AG10803 (cell line): ENCODE measurements around the gene CPSF2.
A peak's percentile ranks its signal among the peaks of the same experiment; 100 is the strongest.

Source experiments
- DNase-seq: peaks from one replicate; pipeline ENCODE4 v3.0.0; 2010; ENCODE audit warnings: low read depth
- H3K4me3 ChIP-seq: 2 replicates; pipeline ENCODE4 v1.5.1; 2011; ENCODE audit warnings: mild to moderate bottlenecking, low read length, control low read depth
- TF ChIP-seq, protein P1 (sequence below): conservative IDR thresholded peaks from 2 replicates; pipeline ENCODE4 v1.5.1; 2011; ENCODE audit warnings: mild to moderate bottlenecking, low read length, control low read depth, inconsistent platforms

The CPSF2 gene

DNA sequence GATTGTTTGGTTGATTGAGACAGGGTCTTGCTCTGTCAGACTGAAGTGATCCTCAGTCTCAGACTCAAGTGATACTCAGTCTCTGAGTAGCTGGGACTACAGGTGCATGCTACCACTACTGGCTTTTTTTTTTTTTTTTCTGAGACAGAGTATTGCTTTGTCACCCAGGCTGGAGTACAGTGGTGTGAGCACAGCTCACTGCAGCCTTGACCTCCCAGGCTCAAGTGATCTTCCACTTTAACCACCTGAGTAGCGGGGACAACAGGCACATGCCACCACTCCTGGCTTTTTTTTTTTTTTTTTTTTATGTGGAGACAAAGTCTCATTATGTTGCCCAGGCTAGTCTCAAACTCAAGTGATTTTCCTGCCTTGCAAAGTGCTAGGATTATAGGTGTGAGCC lies 31.8 kb downstream of the CPSF2 start:
- DNase-seq = no peak
- H3K4me3 ChIP-seq = no peak overlapping the region
- TF ChIP-seq, protein P1, sequence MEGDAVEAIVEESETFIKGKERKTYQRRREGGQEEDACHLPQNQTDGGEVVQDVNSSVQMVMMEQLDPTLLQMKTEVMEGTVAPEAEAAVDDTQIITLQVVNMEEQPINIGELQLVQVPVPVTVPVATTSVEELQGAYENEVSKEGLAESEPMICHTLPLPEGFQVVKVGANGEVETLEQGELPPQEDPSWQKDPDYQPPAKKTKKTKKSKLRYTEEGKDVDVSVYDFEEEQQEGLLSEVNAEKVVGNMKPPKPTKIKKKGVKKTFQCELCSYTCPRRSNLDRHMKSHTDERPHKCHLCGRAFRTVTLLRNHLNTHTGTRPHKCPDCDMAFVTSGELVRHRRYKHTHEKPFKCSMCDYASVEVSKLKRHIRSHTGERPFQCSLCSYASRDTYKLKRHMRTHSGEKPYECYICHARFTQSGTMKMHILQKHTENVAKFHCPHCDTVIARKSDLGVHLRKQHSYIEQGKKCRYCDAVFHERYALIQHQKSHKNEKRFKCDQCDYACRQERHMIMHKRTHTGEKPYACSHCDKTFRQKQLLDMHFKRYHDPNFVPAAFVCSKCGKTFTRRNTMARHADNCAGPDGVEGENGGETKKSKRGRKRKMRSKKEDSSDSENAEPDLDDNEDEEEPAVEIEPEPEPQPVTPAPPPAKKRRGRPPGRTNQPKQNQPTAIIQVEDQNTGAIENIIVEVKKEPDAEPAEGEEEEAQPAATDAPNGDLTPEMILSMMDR = no peak

DNA sequence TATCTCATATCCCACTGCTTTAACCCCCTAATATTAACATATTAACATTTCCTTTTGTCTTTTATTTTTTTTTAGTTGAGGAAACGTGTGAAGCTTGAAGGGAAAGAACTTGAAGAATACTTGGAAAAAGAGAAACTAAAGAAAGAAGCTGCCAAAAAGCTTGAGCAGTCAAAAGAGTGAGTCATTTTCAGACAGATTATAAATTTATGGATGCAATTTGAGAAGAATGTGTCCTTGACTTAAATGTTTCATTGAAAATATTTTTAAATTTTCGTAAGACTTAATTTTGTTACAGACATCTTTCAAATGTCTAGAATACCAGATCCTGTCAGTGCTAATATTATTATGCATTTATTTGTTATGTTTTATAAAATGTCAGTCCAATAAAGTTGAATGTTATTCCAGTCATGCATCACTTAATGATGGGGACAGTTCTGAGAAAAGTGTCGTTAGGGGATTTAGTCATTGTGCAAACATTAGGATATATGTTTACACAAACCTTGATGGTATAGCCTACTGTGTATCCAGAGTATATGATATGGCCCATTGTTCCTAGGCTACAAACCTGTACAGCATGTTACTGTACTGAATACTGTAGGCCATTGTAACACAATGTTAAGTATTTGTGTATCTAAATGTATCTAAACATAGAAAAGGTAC lies 32.6 kb downstream of the CPSF2 start:
- TF ChIP-seq, protein P1 = no peak
- H3K4me3 ChIP-seq = no peak overlapping the region
- DNase-seq = peak; percentile 25

DNA sequence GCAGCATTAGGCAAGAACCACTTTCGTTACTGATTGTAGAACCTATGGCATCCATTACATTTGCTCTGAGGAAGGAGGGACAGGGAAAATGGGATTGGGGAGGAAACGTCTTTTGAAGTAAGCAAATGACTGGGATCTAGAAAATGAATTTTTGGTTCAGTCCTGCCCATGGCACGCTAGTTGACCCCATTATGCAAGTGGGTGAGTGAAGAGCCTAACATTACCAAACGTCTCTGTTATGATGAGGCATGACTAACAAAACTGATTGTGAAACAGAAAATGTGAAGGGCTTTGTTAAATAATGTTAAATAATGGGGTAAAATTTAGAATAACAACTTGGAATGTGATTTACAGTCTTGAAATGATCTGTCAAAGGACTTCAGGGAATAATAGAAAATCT lies 38.9 kb downstream of the CPSF2 start:
- no peak overlapping the region for H3K4me3 ChIP-seq
- TF ChIP-seq, protein P1 = no peak

DNA sequence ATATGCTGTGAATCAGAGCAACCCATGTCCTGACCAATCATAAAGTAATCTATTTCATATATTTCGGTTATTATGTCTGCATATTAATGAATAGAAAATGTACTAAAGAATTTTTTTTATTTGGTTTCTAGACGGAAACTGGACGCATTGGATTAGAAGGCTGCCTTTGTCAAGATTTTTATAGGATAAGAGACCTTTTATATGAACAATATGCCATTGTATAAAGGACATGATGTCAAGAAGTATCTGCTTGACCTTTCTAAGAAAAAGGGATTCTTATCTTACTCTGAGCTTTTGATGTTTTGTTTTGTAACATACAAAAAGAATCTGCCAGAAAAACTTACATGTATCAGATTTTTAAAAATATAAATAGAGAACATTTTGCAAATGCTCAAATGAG lies 39.8 kb downstream of the CPSF2 start:
- no peak for DNase-seq
- H3K4me3 ChIP-seq = no peak overlapping the region
- TF ChIP-seq, protein P1 = no peak

More for the DNA sequence above, 38.9 kb downstream of the CPSF2 start:
- peak; percentile 86 for DNase-seq

DNA sequence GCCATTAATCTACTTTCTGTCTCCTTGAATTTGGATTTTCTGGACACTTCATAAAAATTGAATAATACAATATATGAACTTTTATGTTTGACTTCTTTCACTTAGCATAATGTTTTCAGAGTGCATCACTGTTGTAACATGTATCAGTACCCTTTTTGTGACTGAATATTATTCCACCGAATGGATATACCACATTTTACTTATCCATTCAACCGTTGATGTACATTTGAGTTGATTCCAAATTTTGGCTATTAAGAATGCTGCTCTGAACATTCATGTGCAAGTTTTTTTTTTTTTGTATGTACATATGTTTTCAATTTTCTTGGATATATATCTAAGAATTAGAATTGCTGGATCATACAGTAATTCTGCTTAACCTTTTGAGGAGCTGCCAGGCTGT lies 43.2 kb downstream of the CPSF2 start:
- H3K4me3 ChIP-seq = no peak overlapping the region
- TF ChIP-seq, protein P1 = no peak
- no peak for DNase-seq

DNA sequence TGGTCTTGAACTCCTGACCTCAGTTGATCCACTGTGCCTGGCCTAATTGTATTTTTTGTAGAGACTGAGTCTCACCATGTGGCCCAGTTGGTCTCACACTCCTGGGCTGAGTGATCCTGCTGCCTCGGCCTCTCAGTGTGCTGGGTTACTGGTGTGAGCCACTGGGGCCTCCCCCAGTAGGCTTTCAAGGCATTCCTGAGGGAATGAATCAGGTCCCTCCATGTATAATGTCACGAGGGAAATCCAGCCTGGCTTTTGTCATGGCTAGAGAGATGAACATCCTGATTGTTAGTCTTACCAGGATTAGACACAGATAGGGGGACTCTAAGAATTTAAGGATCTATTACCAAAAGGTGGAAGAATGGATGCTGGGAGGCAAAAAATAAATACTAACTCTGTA lies 51.9 kb downstream of the CPSF2 start:
- peak; percentile 28 for DNase-seq
- no peak overlapping the region for H3K4me3 ChIP-seq
- TF ChIP-seq, protein P1 = no peak

DNA sequence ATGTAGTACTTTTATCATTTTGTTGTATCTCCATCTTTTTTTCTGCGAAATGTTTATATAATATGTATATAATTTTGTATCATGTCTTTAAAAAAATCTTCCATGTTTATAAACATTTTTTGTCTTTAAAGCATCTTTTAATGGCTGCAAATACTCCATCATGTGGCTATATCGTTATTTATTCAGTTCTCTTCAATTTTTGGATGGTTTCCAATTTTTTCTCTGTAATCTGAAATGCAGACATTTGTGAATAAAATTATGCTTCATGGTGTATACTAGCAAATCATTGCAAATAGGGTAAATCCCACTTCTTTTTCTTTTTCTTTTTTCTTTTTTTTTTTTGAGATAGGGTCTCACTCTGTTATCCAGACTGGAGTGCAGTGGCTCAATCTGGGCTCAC lies 54.0 kb downstream of the CPSF2 start:
- no peak for DNase-seq
- TF ChIP-seq, protein P1 = no peak
- no peak overlapping the region for H3K4me3 ChIP-seq
